Stimulated activated CD8-positive, alpha-beta memory T cell treated with anti-CD3 and anti-CD28 coated beads, Interleukin-7, amount 100 ng/mL, for 1 hour (primary cell): ENCODE results near the gene ARRB1.
A peak's percentile ranks its signal among the peaks of the same experiment; 100 is the strongest.

Experiments
- DNase-seq, 2 donors: peaks; one replicate each; pipeline ENCODE4 v3.0.0-alpha.2; 2020; ENCODE audit warnings: low read depth in 2 of 2

ARRB1 gene

GRCh38 chr11:75225794-75226193 lies 125.7 kb downstream of the ARRB1 start:
- DNase-seq = no peak

DNA sequence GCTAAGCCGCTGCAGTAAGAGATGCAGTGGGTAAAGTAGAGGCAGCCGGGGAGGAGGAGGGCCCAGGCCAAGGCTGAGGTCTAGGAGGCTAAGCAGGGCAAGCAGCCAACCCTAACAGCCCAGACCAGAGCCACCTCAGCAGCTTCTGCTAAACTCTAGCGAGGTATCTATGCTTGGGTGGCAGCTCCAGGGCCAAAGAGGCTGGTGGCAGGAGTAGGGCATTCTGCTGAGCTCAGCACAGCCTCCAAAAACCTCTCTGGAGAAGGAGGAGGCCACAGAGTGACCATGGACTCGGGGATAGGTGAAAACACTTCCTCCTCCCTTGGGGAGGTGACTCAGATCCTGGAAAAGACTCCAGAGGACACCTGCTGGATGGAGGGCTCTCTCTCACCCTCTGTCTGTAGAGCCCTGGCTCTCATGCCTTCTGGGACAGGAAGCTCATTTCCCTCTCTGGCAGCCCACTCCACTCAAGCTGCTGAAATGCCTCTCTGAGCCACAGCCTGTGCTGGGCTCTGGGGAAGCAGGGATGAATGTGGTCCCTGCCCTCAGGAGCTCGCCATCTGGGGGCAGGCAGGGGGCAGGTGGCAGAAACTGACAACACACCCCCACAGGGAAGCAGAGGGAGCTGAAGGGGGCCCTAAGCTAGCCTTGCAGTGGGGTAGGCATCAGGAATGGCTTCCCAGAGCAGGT lies 127.4 kb downstream of the ARRB1 start:
- no peak for DNase-seq

GRCh38 chr11:75219869-75220268 lies 131.6 kb downstream of the ARRB1 start:
- DNase-seq = no peak

DNA sequence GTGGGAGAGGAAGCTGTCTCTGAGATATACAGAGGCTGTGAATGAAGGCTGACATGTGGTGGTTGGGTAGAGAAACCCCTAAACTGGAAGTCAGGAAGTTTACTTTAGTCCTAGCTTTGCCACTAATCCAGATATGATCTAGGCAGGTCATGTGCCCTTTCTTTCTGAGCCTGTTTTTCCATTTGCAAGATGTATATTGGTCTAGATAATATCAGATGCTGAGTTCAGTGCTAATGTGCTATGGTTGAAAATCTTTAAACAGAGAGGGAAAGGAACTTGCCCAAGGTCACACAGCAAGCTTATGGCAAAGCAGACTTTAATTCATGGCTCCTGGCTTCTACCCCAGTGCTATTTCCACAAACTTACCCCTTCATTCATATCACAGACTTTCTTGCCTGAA lies 136.6 kb downstream of the ARRB1 start:
- DNase-seq = no peak

DNA sequence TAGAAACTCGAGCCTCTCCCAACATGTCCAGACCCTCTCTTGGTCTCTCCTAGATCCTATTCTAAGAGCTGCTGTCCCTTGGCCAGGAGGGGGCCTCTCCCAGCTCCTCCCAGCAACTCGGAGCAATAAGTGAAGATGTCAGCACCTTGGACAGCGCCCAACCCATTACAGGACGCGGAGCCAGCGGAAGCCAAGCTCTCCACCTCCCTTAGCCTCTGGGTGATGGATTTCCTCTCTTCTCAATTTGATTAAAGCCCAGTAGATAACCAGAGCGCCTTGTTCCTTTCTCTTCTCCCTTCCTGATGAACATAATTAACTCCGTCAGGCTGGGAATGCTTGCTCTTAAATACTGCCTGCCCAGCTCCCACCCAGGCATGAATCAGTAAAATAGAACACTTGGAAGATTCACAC lies 137.0 kb downstream of the ARRB1 start:
- peak; percentile 38 to 66 for DNase-seq
